ENCODE measurements around the gene EPAS1. TPM values are rescaled to one million over a fixed set of nuclear protein-coding genes. Genes with fewer than 3 reads are reported as not detected.
A peak's percentile ranks its signal among the peaks of the same experiment; 100 is the strongest.

The EPAS1 gene
- total RNA-seq, 2 experiments from 2014 or later: 2.1 to 2.9 TPM

- CTCF ChIA-PET: no interaction called here
- DNase-seq: peak; percentile 93
- Mint-ChIP-seq H3K27ac (peak overlapping the region; percentile 92), H3K9me3 (no peaks in the 10 kb centered on the region), H3K27me3 (ENCODE audit: low read depth) (no peaks in the 10 kb centered on the region), H3K4me3 (peak overlapping the region; percentile 81), H3K4me1 (ENCODE audit: low read depth) (peaks cover 68% of the 10 kb centered on the region), H3K36me3 (ENCODE audit: low read depth) (no peaks in the 10 kb centered on the region)
- intact Hi-C loops (cut with micrococcal nuclease): loop anchor here (1.0 to 2.0 kb wide), 4 partner anchors 12 to 113 kb away; no protein-coding TSS in a partner anchor
Measured at GRCh38 chr2:46351750-46352138, 54.5 kb downstream of the EPAS1 start.

- peaks cover 62% of the 10 kb centered on the region for H3K4me1 Mint-ChIP-seq (ENCODE audit: low read depth)
- no peaks in the 10 kb centered on the region for H3K36me3 Mint-ChIP-seq (ENCODE audit: low read depth)
- H3K9me3 Mint-ChIP-seq: no peaks in the 10 kb centered on the region
- CTCF ChIA-PET: interaction anchor here (1.5 kb wide), 1 partner anchor 290 kb away, joined by 3 read pairs; no protein-coding TSS in a partner anchor
- no peak overlapping the region for H3K27ac Mint-ChIP-seq
- H3K27me3 Mint-ChIP-seq (ENCODE audit: low read depth): no peaks in the 10 kb centered on the region
- DNase-seq: no peak
- intact Hi-C loops (cut with micrococcal nuclease): no loop called here
- H3K4me3 Mint-ChIP-seq: peak overlapping the region; percentile 81
Measured at GRCh38 chr2:46352621-46353020, 55.4 kb downstream of the EPAS1 start.

GRCh38 chr2:46353509-46353908, 56.3 kb downstream of the EPAS1 start:
- H3K4me1 Mint-ChIP-seq (ENCODE audit: low read depth): peaks cover 57% of the 10 kb centered on the region
- intact Hi-C loops (cut with micrococcal nuclease): no loop called here
- no peak for DNase-seq
- no peak overlapping the region for H3K4me3 Mint-ChIP-seq
- no peaks in the 10 kb centered on the region for H3K27me3 Mint-ChIP-seq (ENCODE audit: low read depth)
- CTCF ChIA-PET: interaction anchor here (0.7 to 1.5 kb wide), 2 partner anchors 291 to 293 kb away, joined by 3 read pairs; no protein-coding TSS in a partner anchor
- H3K9me3 Mint-ChIP-seq: no peaks in the 10 kb centered on the region
- no peak overlapping the region for H3K27ac Mint-ChIP-seq
- no peaks in the 10 kb centered on the region for H3K36me3 Mint-ChIP-seq (ENCODE audit: low read depth)

- DNase-seq: no peak
- intact Hi-C loops (cut with micrococcal nuclease): no loop called here
- Mint-ChIP-seq H3K27me3 (ENCODE audit: low read depth) (no peaks in the 10 kb centered on the region), H3K27ac (no peak overlapping the region), H3K36me3 (ENCODE audit: low read depth) (no peaks in the 10 kb centered on the region), H3K9me3 (no peaks in the 10 kb centered on the region), H3K4me3 (no peak overlapping the region), H3K4me1 (ENCODE audit: low read depth) (peaks cover 40% of the 10 kb centered on the region)
- CTCF ChIA-PET: interaction anchor here (0.6 to 1.2 kb wide), 4 partner anchors 10 to 293 kb away, joined by 3 to 5 read pairs (median 4); no protein-coding TSS in a partner anchor
Measured at GRCh38 chr2:46355756-46356155, 58.5 kb downstream of the EPAS1 start.

GRCh38 chr2:46356991-46357390, 59.8 kb downstream of the EPAS1 start:
- no peak overlapping the region for H3K4me3 Mint-ChIP-seq
- H3K27me3 Mint-ChIP-seq (ENCODE audit: low read depth): no peaks in the 10 kb centered on the region
- intact Hi-C loops (cut with micrococcal nuclease): no loop called here
- H3K9me3 Mint-ChIP-seq: no peaks in the 10 kb centered on the region
- no peak for DNase-seq
- CTCF ChIA-PET: interaction anchor here (1.4 kb wide), 1 partner anchor 9 kb away, joined by 5 read pairs; no protein-coding TSS in a partner anchor
- H3K36me3 Mint-ChIP-seq (ENCODE audit: low read depth): no peaks in the 10 kb centered on the region
- H3K27ac Mint-ChIP-seq: no peak overlapping the region
- H3K4me1 Mint-ChIP-seq (ENCODE audit: low read depth): peaks cover 30% of the 10 kb centered on the region

GRCh38 chr2:46358713-46359112, 61.5 kb downstream of the EPAS1 start:
- no peak for DNase-seq
- Mint-ChIP-seq H3K4me3 (no peak overlapping the region), H3K9me3 (no peaks in the 10 kb centered on the region), H3K36me3 (ENCODE audit: low read depth) (no peaks in the 10 kb centered on the region), H3K4me1 (ENCODE audit: low read depth) (peaks cover 25% of the 10 kb centered on the region), H3K27me3 (ENCODE audit: low read depth) (no peaks in the 10 kb centered on the region), H3K27ac (no peak overlapping the region)
- CTCF ChIA-PET: no interaction called here
- intact Hi-C loops (cut with micrococcal nuclease): no loop called here

- no peaks in the 10 kb centered on the region for H3K36me3 Mint-ChIP-seq (ENCODE audit: low read depth)
- intact Hi-C loops (cut with micrococcal nuclease): loop anchor here (5.0 kb wide), 1 partner anchor 713 kb away; no protein-coding TSS in a partner anchor
- no peaks in the 10 kb centered on the region for H3K27me3 Mint-ChIP-seq (ENCODE audit: low read depth)
- H3K27ac Mint-ChIP-seq: no peak overlapping the region
- H3K4me3 Mint-ChIP-seq: no peak overlapping the region
- CTCF ChIA-PET: no interaction called here
- H3K9me3 Mint-ChIP-seq: no peaks in the 10 kb centered on the region
- peaks cover 26% of the 10 kb centered on the region for H3K4me1 Mint-ChIP-seq (ENCODE audit: low read depth)
- no peak for DNase-seq
Measured at GRCh38 chr2:46360303-46360702, 63.1 kb downstream of the EPAS1 start.

GRCh38 chr2:46361920-46362666, 64.9 kb downstream of the EPAS1 start:
- Mint-ChIP-seq H3K4me1 (ENCODE audit: low read depth) (peaks cover 25% of the 10 kb centered on the region), H3K27ac (no peak overlapping the region)
- intact Hi-C loops (cut with micrococcal nuclease): loop anchor here (5.0 kb wide), 1 partner anchor 715 kb away; no protein-coding TSS in a partner anchor

GRCh38 chr2:46362667-46363012, 65.4 kb downstream of the EPAS1 start:
- H3K36me3 Mint-ChIP-seq (ENCODE audit: low read depth): no peaks in the 10 kb centered on the region
- intact Hi-C loops (cut with micrococcal nuclease): loop anchor here (1.0 to 5.0 kb wide), 2 partner anchors 11 to 715 kb away; no protein-coding TSS in a partner anchor
- no peak overlapping the region for H3K27ac Mint-ChIP-seq
- no peak for DNase-seq
- CTCF ChIA-PET: interaction anchor here (0.6 to 2.5 kb wide), 12 partner anchors 8 to 369 kb away, joined by 3 to 20 read pairs (median 4); no protein-coding TSS in a partner anchor
- H3K4me3 Mint-ChIP-seq: no peak overlapping the region
- H3K27me3 Mint-ChIP-seq (ENCODE audit: low read depth): no peaks in the 10 kb centered on the region
- H3K9me3 Mint-ChIP-seq: no peaks in the 10 kb centered on the region
- H3K4me1 Mint-ChIP-seq (ENCODE audit: low read depth): peaks cover 23% of the 10 kb centered on the region

More at GRCh38 chr2:46361920-46362666, 64.9 kb downstream of the EPAS1 start:
- Mint-ChIP-seq H3K36me3 (ENCODE audit: low read depth) (no peaks in the 10 kb centered on the region), H3K9me3 (no peaks in the 10 kb centered on the region), H3K27me3 (ENCODE audit: low read depth) (no peaks in the 10 kb centered on the region), H3K4me3 (no peak overlapping the region)
- CTCF ChIA-PET: interaction anchor here (0.5 to 2.5 kb wide), 9 partner anchors 11 to 526 kb away, joined by 3 to 20 read pairs (median 4); no protein-coding TSS in a partner anchor
- DNase-seq: no peak

- CTCF ChIA-PET: interaction anchor here (0.7 to 2.5 kb wide), 14 partner anchors 9 to 370 kb away, joined by 3 to 20 read pairs (median 3); no protein-coding TSS in a partner anchor
- H3K9me3 Mint-ChIP-seq: no peaks in the 10 kb centered on the region
- no peaks in the 10 kb centered on the region for H3K36me3 Mint-ChIP-seq (ENCODE audit: low read depth)
- intact Hi-C loops (cut with micrococcal nuclease): loop anchor here (1.0 to 5.0 kb wide), 4 partner anchors 12 to 716 kb away; partner anchors contain the start of gene EPAS1
- H3K4me3 Mint-ChIP-seq: no peak overlapping the region
- no peak overlapping the region for H3K27ac Mint-ChIP-seq
- H3K27me3 Mint-ChIP-seq (ENCODE audit: low read depth): no peaks in the 10 kb centered on the region
- peak; percentile 43 for DNase-seq
- H3K4me1 Mint-ChIP-seq (ENCODE audit: low read depth): peaks cover 23% of the 10 kb centered on the region
Measured at GRCh38 chr2:46363535-46364170, 66.4 kb downstream of the EPAS1 start.

GRCh38 chr2:46364797-46365457, 67.7 kb downstream of the EPAS1 start:
- Mint-ChIP-seq H3K27ac (no peak overlapping the region), H3K4me3 (no peak overlapping the region), H3K4me1 (ENCODE audit: low read depth) (peaks cover 23% of the 10 kb centered on the region), H3K36me3 (ENCODE audit: low read depth) (no peaks in the 10 kb centered on the region), H3K27me3 (ENCODE audit: low read depth) (no peaks in the 10 kb centered on the region), H3K9me3 (no peaks in the 10 kb centered on the region)
- CTCF ChIA-PET: interaction anchor here (1.0 to 2.2 kb wide), 4 partner anchors 9 to 371 kb away, joined by 3 to 13 read pairs (median 4); no protein-coding TSS in a partner anchor
- intact Hi-C loops (cut with micrococcal nuclease): loop anchor here (1.0 to 5.0 kb wide), 8 partner anchors 28 to 718 kb away; partner anchors contain the start of gene EPAS1
- peak; percentile 57 for DNase-seq

All from activated naive CD4-positive, alpha-beta T cell treated with anti-CD3 and anti-CD28 coated beads for 36 hours (primary cell).